ENCODE results near the gene PUSL1. TPM values are rescaled to one million over a fixed set of nuclear protein-coding genes. Genes with fewer than 3 reads are reported as not detected.

The PUSL1 gene
- total RNA-seq, 1 donor from 2014 or later = 11.3 TPM

- DNase-seq (ENCODE audit: low spot score) (no peak), ATAC-seq (no peak)
- intact Hi-C loops (cut with DNase I) = loop anchor here (5.0 kb wide), 1 partner anchor 171 kb away; no protein-coding TSS in a partner anchor
These were observed 15.5 kb upstream of the PUSL1 start for GRCh38 chr1:1292851-1293250.

DNA sequence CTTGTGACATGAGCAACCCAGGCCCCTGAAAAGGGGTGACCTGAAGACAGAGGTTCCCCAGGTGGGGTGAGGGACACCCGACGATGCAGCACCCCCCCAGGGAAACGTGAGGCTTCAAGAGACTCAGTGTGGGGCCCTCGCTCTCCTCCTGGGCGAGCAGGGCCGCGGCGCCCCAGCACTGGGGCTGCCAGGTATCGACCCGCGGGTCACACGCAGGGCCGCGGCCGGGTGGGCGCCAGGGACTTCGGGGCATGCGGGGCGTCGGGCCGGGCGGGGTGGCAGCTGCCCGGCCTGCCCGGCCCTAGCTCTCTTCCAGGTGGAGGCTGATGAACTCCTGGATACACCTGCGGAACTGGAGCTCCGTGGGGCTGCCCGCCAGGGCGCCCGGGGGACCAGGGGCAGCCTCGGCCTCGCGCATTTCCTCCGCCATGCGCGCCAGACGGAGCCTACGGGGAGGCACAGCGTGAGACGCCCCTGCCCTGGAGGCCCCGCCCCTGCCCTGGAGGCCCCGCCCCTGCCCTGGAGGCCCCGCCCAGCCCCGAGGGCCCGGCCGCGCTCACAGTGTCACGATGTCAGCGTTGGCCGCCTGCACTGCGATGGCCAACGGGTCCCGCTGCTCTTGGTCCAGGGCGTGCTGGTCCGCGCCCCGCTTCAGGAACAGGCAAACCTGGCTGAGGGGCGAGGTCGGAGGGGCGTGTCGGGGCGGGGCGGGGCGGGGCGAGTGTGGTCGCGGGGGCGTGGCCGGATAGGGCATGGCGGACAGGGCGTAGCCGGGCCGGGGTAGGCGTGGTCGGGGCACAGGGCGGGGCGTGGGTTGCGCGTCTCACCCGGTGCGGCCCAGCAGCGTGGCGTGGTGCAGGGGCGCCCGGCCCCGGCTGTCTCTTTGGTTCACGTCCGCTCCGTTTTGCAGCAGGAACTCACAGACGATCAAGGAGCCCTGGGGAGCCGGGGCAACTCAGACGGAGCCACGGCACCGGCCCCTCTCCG lies 14.8 kb upstream of the PUSL1 start:
- intact Hi-C loops (cut with DNase I) = loop anchor here (5.0 kb wide), 1 partner anchor 171 kb away; no protein-coding TSS in a partner anchor
- DNase-seq (ENCODE audit: low spot score) = no peak
- ATAC-seq = no peak

DNA sequence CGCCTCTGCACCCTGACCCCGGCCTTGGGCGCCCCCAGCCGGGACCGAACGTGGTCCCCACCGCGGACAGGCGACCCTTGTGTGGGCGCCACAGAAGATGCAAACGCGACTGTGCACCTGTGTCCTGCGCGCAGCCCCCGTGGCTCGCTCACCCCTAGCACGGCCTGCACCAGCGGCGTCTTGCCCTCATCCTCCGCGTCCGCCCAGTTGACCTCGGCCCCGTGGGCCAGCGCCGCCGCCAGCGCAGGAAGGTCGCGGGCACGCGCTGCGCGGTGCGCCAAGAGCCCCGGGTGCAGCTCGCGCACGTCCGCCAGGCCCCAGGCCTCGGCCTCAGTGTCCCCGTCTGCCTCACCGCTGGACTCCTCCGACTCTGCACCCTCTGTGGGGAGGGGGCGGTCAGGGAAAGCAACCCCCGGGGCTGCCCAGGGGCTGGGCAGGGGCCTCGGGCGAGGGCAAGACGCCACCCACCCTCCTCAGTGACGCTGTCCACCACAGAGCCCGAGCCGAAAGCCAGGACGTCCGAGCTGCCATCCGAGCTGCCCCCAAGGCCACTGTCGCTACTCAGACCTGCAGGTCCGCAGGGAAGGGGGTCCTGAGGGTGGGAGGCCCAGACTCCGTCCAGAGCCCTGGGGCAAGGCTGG lies 14.0 kb upstream of the PUSL1 start:
- ATAC-seq = no peak
- intact Hi-C loops (cut with DNase I) = loop anchor here (5.0 kb wide), 1 partner anchor 172 kb away; no protein-coding TSS in a partner anchor

GRCh38 chr1:1295154-1295923 lies 13.1 kb upstream of the PUSL1 start:
- no peak for DNase-seq (ENCODE audit: low spot score)
- intact Hi-C loops (cut with DNase I) = no loop called here
- ATAC-seq = no peak

More for the DNA sequence above, 14.0 kb upstream of the PUSL1 start:
- DNase-seq (ENCODE audit: low spot score) = no peak

GRCh38 chr1:1296070-1297061 lies 12.0 kb upstream of the PUSL1 start:
- ATAC-seq (no peak), DNase-seq (ENCODE audit: low spot score) (no peak)
- intact Hi-C loops (cut with DNase I) = no loop called here

DNA sequence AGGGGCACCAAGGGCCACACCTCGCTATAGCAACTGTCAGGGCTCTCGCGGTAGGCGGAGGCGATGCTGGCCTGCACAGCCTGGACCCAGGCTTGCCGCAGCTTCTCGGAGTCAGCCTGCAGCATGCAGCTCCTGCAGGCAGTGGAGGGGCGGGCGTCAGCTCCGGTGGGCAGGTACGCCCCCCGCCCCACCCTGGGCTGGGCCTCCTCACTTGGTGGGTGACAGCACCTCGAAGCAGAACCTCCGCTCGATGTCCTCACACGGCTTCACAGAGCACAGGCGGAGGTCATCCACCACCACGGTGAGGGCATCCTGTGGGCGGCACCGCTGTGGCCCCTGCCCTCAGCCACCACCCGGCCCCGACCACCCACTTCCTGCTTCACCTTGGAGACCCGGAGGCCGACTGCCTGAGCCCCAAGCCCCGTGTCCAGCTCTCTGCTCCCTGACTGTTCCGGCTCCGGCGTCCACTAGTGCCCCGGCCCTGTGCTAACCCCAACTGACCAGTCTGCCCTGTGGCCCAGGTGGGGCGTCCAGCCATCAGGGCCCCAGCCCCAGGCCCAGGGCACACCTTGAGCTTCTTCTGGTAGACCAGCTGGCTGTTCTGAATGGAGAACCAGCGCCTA lies 10.5 kb upstream of the PUSL1 start:
- intact Hi-C loops (cut with DNase I) = no loop called here

DNA sequence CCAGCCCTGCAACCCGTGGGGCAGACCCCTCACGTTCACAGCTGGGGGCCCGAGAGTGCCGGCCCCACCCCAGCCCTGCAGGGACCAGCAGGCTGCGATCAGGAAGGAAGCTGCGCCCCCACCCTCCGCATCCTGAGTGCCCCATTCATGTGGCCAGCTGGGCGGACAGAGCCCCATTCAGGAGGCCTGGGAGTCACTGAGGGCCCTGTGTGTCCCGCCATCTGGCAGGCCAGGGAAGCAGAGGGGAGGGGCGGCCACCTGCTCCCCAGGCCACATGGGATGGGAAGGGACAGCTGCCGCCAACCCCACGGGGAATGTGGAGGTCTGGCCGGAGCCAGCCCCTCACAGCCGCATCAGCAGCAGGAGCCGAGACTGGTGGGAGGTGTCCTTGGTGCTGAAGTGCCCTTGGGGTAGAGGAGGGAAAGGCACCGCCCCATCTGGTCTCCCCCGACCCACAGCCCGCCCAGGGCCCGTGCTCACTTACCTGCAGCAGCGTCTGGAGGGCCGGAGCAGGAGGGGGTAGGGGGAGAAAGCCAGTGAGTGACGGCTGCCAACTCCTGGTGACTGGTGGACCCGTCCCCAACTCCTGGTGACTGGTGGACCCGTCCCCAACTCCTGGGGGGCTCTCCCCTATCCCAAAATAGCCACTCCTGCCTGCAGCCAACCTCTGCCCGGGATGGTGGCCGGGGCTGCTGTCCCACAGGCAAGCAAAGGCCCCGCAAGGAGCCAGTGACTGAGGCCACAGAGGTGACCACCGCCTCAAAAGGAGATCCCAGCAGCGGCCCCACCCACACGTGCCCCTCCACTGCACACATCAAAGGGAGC lies 9.3 kb upstream of the PUSL1 start:
- intact Hi-C loops (cut with DNase I) = no loop called here
- DNase-seq (ENCODE audit: low spot score) (no peak), ATAC-seq (peak; percentile 4)

More for the DNA sequence above, 10.5 kb upstream of the PUSL1 start:
- no peak for DNase-seq (ENCODE audit: low spot score)
- ATAC-seq = no peak

DNA sequence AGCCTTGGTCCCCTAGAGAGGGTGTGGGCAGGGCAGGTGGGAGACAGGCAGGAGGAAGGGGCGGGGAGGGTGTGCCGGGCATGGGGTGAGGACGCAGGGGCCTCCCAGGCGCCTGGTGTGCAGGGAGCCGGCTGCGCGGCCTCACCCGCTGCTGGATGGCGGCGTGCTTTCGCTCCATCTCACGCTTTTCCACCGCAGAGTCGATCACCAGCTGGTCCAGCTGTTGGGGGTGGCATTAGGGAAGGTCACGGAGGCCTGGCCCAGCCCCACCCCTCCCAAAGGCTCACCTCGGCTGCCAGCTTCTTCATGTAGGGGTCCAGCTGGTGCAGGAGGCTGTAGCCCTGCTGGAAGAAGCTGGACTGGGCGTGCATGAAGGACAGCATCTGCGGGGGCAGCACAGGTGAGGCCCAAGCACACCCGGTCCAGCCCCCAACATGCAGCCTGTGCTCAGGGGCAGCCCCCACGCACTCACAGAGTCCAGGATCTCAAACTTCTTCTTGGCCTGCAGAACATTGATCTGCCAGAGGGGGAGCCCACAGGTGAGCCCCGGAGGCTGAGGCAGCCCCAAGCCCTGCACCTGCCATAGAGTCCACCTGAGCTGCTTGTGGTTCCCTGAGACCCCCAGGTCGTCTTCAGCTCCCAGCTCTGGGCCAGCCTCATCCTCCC lies 8.6 kb upstream of the PUSL1 start:
- intact Hi-C loops (cut with DNase I) = no loop called here
- DNase-seq (ENCODE audit: low spot score) = no peak
- no peak for ATAC-seq

DNA sequence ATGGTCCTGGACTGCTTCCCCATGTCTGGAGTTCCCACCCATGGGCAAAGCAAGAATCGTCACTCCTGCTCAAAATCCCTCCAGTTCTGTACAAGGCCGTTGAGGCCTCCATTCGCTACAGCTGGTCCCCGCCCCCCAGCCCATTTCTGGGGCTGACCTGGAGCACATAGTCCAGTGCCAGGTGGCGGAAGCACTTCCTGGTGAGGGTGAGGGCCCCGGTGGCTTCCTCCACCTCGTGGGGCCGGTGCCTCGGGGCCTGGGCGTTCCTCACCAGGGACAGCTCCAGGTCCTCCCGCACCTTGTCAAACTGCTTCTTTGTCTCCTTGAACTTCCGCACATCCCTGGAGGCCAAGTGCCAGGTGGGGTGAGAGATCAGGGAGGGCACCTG lies 8.1 kb upstream of the PUSL1 start:
- DNase-seq (ENCODE audit: low spot score) = no peak
- no peak for ATAC-seq
- intact Hi-C loops (cut with DNase I) = no loop called here

GRCh38 chr1:1302006-1302430 lies 6.4 kb upstream of the PUSL1 start:
- no peak for DNase-seq (ENCODE audit: low spot score)
- intact Hi-C loops (cut with DNase I) = no loop called here
- no peak for ATAC-seq

DNA sequence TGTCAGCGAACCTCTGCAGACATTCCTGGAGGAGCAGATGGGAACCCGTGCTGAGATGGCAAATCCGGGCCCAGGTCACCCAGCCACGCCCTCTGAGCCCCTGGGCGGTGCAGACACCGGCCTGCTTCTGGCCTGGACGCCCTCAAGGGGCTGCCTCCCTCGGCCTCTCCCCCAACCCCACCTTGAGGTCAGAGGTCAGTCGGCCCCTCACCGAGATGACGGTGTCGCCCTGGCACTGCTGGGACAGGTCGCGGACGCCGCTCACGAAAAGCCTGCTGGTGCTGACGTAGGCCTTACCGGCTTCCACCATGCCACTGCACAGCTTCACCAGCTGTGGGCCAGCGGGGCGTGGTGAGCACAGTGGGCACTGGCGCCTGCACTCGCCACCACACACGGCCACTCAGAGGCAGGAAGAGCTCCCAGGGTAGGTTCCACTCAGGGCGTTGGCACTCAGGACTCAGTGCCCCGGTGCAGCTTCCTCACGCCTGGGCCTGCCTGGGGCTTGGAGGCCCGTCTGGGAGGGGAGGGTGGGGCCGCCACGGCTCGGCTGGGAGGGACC lies 5.4 kb upstream of the PUSL1 start:
- ATAC-seq (no peak), DNase-seq (ENCODE audit: low spot score) (no peak)
- intact Hi-C loops (cut with DNase I) = no loop called here

GRCh38 chr1:1303736-1304135 lies 4.7 kb upstream of the PUSL1 start:
- intact Hi-C loops (cut with DNase I) = no loop called here

GRCh38 chr1:1304331-1305299 lies 3.8 kb upstream of the PUSL1 start:
- peak; percentile 63 for ATAC-seq
- peak; percentile 87 for DNase-seq (ENCODE audit: low spot score)
- intact Hi-C loops (cut with DNase I) = no loop called here

More at GRCh38 chr1:1303736-1304135, 4.7 kb upstream of the PUSL1 start:
- no peak for DNase-seq (ENCODE audit: low spot score)
- ATAC-seq = no peak

- intact Hi-C loops (cut with DNase I) = no loop called here
These were observed 2.9 kb upstream of the PUSL1 start for GRCh38 chr1:1305300-1306069.

More at GRCh38 chr1:1305300-1306069, 2.9 kb upstream of the PUSL1 start:
- ATAC-seq (peak; percentile 67), DNase-seq (ENCODE audit: low spot score) (peak; percentile 85)
